H1 (cell line): ENCODE measurements around the gene RHOU.

Source experiments
- MAFK ChIP-seq: IDR thresholded peaks from 2 replicates; pipeline ENCODE4 v1.6.1; 2012; ENCODE audit warnings: low read depth, mild to moderate bottlenecking, improper control_type of control experiment, low read length
- SP4 ChIP-seq: IDR thresholded peaks from 2 replicates; pipeline ENCODE4 v1.6.1; 2012; ENCODE audit warnings: low read length, inconsistent platforms
- YY1 ChIP-seq: IDR thresholded peaks from 2 replicates; pipeline ENCODE4 v1.6.1; 2011; ENCODE audit warnings: low read depth, mild to moderate bottlenecking, low read length

DNA sequence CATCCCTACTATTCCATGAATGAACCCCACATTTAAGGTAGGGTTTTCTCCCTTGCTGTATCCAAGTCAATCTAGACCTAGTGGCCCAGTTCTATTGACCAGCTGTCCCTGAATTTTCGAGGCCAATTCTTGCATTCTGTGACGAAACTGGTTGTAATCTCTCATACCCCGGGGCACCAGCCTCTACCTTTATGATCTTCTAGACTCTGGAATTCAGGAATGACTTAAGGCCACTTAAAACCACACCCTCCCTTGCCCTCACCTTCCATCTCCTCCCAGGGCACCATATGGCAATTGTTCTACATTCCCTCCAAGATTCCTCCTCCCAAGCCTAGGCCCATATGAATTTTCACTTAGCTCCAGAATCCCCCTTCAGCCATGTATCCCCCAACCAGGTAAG, 48.9 kb downstream of the RHOU start:
- TF ChIP-seq MAFK (no peak), SP4 (no peak), YY1 (no peak)
